AG04449 (cell line): ENCODE results near the gene PRDM1.

ENCODE experiments used
- CTCF ChIA-PET: fragments of 350-600 bp; formaldehyde crosslinking; extraction: SDS; loops from one replicate; lab custom pipeline; 2021; ENCODE audit warnings: antibody characterized with exemption; lab: Yijun Ruan, JAX
- POLR2A ChIA-PET: fragments of 400-600, 350-600 bp; formaldehyde crosslinking; extraction: SDS; loops from one replicate; lab custom pipeline; 2020; ENCODE audit warnings: antibody characterized with exemption, inconsistent platforms; lab: Yijun Ruan, JAX
- DNase-seq: peaks from one replicate; pipeline ENCODE4 v3.0.0-alpha.2; 2010; ENCODE audit warnings: low read depth, low spot score
- H3K4me3 ChIP-seq: 2 replicates; pipeline ENCODE4 v1.5.1; 2011; ENCODE audit warnings: low read depth, mild to moderate bottlenecking, control low read depth, low read length
- CTCF ChIP-seq: IDR thresholded peaks from one replicate; pipeline ENCODE4 v1.5.1; 2011; ENCODE audit warnings: mild to moderate bottlenecking, moderate library complexity, low read length, control low read depth, inconsistent platforms; ENCODE audit not compliant: insufficient read depth; ENCODE audit errors: missing control alignments

PRDM1 gene

GRCh38 chr6:106116125-106116832, 30.1 kb downstream of the PRDM1 start:
- H3K4me3 ChIP-seq = no peak overlapping the region
- ChIA-PET CTCF (interaction anchor here (1.2 to 1.5 kb wide), 2 partner anchors 22 to 107 kb away, joined by 3 to 5 read pairs; no protein-coding TSS in a partner anchor), POLR2A (no interaction called here)
- no peak for TF ChIP-seq CTCF
- DNase-seq = no peak

DNA sequence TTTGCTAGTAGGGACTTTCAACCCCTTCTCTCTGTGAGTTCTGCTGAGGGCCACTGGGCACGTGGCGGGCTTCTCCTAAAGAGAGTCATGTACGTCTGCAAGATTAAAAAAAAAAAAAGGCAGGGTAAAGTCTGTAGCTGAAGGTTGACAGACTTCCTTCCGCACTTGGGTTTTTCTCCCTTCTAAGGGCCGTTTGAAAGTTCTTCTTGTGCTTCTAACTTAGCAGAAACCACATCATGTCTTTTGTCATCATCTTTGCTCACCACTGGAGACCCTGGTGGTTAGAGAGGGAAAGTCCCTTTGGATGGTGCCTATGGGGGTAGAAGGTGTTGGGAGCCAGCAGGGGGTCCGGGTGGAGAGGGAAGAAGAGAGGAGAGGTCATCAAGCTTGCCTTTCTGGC, 31.4 kb downstream of the PRDM1 start:
- TF ChIP-seq CTCF = no peak
- CTCF ChIA-PET = interaction anchor here (0.6 kb wide), 1 partner anchor 183 kb away, joined by 3 read pairs; no protein-coding TSS in a partner anchor
- POLR2A ChIA-PET = no interaction called here

DNA sequence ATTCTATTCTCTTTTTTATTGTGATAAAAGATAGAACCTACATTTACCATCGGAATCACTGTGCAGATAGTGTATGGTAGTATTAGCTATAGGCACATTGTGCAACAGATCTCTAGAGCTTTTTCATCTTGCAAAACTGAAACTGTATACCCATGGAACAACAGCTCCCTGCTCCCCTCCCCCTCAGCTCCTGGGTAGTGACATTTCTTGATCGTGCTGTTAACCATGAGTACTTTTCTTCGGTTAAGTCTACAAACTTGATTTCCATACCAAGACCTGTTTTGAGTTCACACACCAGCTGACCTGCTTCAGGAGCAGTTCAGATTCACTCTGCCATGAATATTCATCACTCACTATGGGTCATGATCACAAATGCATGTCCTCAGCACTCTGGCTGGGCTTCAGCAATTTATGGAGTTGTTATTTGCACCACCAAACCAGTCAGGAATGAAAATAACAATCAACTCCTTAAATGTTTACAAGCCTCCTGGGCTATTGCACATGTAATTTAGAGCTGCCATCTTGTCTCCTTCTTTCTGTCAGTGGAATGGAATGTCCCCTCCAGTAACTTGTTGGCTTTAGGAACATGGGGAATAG, 32.8 kb downstream of the PRDM1 start:
- CTCF ChIA-PET = interaction anchor here (1.2 kb wide), 1 partner anchor 105 kb away, joined by 3 read pairs; no protein-coding TSS in a partner anchor
- DNase-seq = no peak
- POLR2A ChIA-PET = no interaction called here
- no peak overlapping the region for H3K4me3 ChIP-seq
- TF ChIP-seq CTCF = no peak

More for the DNA sequence above, 31.4 kb downstream of the PRDM1 start:
- DNase-seq = no peak
- no peak overlapping the region for H3K4me3 ChIP-seq

DNA sequence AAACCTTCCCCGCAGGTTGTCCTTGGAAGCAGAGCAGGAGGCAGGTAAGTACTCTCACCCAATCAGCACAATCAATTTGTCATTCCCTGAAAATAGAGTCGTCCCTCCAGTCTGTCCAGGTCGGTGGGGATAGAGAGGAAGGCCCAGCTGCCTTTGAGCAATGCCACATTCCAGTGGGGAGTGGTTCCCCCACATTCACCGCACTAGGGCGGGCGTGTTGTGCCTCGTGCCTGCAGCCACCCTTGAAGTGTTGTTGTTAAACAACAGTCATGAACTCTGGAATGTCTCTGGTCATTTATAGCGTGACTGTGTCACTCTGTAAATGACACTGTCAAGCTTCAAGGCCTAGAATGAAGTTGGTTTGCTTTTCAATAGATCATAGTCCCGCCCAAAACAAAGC, 33.4 kb downstream of the PRDM1 start:
- no peak for TF ChIP-seq CTCF
- POLR2A ChIA-PET = no interaction called here

GRCh38 chr6:106120006-106120405, 33.9 kb downstream of the PRDM1 start:
- H3K4me3 ChIP-seq = no peak overlapping the region
- ChIA-PET CTCF (interaction anchor here (1.2 kb wide), 1 partner anchor 104 kb away, joined by 3 read pairs; no protein-coding TSS in a partner anchor), POLR2A (no interaction called here)
- TF ChIP-seq CTCF = no peak
- no peak for DNase-seq

More for the DNA sequence above, 33.4 kb downstream of the PRDM1 start:
- CTCF ChIA-PET = interaction anchor here (1.2 kb wide), 1 partner anchor 104 kb away, joined by 3 read pairs; no protein-coding TSS in a partner anchor
- no peak overlapping the region for H3K4me3 ChIP-seq
- DNase-seq = no peak

- no peak for DNase-seq
- no peak for TF ChIP-seq CTCF
- POLR2A ChIA-PET = no interaction called here
- CTCF ChIA-PET = interaction anchor here (1.2 kb wide), 1 partner anchor 103 kb away, joined by 3 read pairs; no protein-coding TSS in a partner anchor
- H3K4me3 ChIP-seq = no peak overlapping the region
These were observed 34.3 kb downstream of the PRDM1 start for GRCh38 chr6:106120406-106120805.
